HG03159 (cell line): ENCODE measurements around the gene AOPEP.

Source experiments
- ATAC-seq: cut with Tn5 transposase; IDR thresholded peaks from one replicate; pipeline ENCODE4 v1.9.1; 2021; ENCODE audit warnings: mild to moderate bottlenecking, moderate library complexity; ENCODE audit not compliant: unreplicated experiment

AOPEP gene

DNA sequence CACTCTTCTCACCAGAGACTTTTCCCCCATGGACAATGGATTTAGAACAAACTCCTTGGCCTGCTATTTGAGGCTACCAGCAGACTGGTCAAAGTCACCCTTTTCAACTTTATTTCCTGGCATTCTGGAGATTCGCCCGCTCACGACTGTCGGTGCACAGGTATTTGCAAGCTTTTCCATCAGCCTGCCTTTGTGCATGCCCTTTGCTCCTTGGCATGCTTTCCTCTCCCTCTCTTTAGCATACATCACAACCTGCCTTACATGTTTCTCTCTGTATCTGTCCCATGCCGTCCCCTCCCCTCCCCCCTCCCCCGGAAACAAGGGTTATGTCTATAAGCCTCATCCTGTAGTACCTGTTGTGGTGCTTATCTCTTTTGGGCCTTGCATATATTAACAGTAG is 257.1 kb downstream of the AOPEP start:
- no peak for ATAC-seq

DNA sequence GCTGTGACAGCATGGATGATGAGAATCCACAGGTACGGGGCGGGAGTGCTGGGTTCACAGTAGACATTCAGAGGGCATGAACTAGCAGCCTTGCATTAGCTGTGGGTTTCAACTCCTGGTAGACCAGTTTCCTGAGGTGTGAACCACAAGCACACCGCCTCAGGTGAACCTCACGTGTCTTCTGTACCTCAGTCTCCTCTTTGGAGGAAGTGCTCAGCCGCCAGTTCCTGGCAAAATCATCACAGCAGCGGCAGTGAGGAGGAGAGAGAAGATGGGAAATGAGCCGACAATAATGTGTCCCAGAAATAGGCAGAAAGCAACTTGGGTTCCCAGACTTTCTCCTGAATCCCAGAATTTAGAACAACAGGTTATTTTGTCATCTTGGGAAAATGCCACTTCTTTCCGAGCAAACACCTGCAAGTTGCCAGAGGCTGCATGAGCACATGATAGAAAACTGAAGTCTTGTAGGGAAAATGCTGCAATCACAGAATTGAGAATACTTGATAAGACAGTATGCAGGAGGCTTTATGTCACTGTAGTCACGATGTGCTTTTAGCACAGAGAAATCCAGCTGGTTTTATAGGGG is 258.5 kb downstream of the AOPEP start:
- no peak for ATAC-seq

DNA sequence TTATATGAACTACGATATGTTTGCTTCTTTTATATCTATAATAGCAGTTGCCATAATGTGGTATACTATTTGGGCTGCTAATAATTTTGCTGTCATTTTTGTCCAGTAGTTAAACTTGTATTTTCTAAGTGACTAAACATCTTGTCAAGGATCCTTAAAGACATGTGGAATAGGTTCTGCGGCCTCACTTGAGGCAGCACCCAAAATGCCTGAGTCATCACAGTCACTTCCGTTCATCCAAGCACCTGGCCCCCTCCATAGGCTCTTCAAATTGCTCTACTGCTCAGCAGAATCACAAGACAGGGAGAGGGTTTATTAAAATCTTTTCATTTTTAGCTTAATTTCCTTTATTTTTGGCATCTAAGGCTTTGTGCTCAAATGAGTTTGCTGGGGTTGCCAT is 259.1 kb downstream of the AOPEP start:
- no peak for ATAC-seq

DNA sequence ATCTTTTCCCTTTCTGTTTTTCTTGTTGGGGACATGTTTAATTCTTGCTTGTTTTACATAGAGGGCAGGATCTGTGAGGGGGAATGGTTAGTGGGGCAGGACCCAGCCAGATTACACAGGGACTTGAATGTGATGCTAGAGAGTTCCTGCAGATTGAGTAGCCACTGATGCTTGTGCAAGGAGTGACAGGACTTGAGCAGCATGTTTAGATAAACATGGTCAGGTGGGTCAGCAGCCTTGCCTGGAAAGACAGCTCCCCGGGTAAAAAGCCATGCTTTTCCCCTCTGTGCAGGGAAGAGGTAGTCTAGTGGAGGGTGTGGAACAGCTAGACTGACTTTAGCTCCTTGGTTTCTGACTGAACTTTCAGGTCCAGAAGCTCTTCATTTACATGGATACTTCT is 261.2 kb downstream of the AOPEP start:
- no peak for ATAC-seq

DNA sequence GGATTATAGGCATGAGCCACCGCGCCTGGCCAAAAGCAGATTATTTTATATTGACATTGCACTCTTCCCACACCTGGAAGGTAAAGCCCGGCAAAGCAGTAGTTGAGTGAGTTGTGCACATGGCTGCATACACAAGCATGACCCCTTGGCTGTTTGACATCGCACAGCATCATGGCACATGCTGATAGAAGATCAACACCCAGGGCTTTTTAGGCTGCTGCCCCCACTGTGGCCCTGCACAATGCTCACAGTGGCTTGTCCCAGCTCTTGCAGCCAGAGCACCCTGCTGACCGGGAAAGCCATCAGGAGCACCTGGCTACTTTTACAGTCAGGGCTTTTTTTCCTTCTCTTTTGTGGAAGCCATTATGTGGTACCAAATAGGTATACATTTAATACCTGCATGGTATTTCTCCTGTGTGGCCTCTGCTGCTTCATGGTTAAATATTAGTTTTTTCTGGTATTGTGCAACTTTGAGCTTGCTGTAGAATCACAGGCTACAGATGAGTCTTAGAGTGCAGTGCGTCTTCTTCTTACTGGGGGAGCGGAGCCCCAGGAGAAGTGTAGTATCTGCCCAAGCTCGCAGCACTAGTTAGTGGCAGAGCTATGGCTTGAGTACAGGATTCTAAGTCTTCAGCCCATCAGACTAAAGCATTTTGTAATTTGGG is 264.5 kb downstream of the AOPEP start:
- no peak for ATAC-seq

DNA sequence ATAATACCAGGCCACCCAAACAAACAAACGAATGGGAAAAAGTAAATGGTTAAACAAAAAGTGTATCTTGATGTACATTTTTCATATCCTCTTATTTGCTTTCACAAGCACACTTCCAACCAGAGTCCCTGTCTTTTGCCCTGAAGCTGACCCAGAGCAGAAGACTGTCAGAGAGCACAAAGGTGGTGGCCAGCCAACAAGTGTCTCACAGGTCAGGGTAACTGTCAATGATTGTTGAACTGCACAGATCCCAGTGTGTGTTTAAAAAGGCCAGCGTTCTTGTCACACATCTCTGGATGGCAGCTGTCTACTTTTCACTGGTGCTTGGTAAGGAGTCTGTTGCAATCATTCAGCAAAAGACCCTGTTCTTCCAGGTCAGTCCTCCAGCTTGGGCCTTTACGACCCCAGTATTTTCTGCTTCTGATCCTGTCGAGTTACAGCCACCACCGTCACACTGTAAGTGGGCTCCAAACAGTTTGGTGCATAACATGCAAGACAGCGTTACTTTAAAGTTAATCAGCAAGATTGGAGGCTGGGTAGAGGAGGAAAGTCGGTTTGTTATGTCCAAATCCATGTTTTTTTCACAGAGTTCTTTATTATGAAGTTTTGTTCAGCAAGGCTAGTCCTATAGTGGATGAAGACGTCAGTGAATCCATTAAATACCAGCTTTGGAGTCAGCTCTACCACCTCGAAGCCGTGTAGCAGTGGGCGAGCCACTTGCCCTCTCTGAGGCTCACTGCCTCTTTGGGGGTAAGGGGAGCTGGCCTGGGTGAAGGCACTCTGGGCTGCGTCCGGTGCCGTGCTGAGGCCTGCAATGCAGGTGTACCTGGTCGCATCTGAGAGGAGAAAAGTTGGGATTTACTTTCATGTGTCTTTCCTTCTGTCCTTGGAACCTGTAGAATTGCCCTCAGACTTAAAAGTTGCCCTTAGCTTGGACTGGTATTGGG is 265.7 kb downstream of the AOPEP start:
- ATAC-seq, result no peak

DNA sequence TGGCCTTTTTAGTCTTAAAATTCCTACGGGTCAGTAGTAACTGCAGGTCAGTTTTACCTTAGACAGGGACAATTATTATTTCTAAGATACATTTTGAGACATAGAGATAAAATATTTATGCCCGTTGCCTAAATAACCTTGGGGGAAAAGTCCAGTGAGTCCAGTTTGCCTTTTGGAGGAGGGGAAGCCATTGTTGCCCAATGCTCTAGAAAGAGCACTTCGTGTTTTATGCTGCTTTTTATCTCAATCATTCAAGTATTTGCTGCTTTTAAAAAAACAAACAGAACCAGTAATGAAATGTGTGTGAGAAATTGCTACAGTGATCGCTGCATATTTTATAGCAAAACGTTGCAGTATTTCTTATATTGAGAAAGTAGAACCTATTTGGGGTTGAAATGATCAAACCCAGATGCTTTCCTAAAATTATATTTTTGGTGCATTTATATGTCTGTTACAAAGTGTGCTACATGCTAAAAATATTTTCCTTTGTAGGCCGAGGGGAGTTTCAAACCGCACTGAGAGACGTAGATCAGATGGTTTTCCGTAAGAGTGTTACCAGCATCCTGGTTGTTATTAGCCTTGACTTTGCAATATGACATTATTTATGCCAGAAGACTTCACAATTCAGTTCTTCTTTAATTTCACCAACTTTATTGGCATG is 266.8 kb downstream of the AOPEP start:
- ATAC-seq, result no peak

DNA sequence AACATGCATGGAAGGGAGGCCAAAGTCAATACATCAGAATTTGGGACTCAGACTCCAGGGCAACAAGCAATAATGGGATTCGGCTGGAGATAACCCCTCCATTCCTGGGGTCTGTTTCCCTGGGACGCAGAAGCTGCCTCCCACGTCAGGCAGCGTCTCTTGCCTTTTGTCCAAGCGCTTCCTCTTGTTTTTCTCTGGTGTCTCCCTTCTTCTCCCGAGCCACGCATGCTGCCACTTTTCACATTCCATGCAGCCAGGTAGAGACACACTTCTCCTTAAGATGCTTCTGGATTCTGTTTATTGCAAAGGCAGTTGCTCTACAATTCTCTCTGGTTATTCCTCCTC is 267.3 kb downstream of the AOPEP start:
- ATAC-seq, result no peak

DNA sequence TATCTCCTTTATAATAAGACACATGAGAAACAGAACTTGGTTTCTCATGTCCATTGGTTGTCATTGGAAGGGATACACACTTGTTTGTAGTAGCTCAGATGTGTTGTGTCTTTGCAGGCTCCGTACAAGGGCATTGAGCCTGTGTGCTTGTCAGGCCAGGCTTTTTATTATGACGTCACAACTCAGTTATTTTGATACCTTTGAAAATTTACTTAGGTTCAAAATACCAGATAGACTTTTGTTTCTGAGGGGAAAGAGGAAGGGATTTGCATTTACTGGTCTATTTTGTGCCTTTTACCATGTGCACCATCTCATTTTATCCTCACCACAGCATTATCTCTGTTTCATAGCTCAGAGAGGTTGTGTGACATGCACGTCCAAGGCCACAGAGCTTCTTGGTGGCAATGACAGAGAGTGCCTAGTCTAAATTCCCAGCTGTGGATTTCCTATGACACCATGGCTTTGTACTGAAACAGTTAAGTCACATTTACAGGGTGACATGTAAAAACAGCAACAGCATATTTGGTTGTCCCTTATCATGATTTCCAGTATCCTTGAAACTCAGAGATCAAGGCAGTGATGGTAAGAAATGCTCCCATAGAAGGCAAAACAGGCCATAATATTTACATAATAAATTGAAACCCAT is 268.7 kb downstream of the AOPEP start:
- no peak for ATAC-seq

DNA sequence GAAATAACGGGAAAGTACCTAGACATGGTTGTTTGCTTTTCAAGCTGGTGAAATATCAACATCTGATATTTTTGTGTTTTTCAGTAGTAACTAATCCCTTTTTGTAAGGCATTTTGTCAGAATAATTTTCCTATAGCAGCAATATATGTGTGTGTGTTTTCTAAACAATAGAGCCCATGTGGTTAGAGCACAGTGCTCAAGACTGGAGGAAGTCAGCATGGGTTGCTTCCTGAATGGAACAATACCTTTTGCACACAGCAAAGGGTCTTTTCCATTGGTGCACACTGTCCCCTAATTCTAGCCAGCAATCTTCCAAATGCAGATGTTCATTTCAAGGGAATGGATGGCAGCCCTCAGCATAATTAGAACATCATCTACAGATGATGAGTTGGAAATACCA is 270.1 kb downstream of the AOPEP start:
- ATAC-seq, result no peak

DNA sequence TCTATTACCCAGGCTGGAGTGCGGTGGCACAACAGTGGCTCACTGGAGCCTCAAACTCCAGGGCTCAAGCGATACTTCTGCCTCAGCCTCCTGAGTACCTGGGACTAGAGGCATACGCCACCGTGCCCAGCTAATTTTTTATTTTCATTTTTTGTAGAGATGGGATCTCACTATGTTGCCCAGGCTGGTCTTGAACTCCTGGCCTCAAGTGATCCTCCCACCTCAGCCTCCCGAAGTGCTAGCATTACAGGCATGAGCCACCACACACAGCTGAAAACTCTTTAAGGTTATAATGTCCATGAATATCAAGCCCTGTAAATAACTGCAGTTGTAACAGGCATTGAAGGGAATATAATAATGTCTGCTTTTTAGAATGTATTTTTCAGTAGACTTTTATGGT is 271.2 kb downstream of the AOPEP start:
- ATAC-seq, result no peak

DNA sequence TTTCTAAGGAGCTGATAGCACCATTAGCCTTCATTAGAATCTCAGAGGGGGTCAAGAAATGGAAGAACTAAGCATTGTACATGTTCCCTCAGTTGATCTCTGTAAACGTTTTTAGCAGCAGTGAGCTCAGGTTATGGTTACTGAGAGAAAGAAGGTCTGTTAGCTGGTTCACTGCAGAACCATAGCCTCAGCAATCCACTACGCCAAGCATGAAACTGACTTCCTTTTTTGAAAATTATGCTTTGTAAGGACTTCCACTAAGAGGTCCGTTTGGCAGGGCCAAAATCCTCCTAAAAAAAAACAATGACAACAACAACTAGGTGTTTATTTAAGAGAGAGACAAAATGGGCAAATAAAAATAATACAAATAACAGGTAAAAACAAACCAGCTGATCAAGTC is 273.3 kb downstream of the AOPEP start:
- ATAC-seq, result no peak

DNA sequence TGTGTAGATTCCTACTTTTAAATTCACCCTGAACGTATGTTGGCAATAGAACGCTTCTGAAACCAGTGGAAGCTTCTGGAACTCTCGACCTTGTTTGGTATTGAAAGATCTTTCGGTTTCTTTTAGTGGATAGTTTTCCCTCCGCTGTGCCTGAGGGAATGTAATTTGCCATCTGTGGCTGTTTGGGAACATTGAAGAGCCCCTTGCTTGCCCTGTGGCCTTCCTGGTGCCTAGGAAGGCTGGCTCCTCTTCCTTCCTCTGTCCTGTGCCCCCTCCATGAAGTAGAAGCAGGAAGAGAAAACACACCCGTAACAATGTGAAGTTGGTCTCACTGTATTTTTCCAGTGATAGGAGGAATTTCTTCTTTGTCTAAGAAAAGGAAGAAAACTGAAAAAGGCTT is 274.3 kb downstream of the AOPEP start:
- no peak for ATAC-seq

DNA sequence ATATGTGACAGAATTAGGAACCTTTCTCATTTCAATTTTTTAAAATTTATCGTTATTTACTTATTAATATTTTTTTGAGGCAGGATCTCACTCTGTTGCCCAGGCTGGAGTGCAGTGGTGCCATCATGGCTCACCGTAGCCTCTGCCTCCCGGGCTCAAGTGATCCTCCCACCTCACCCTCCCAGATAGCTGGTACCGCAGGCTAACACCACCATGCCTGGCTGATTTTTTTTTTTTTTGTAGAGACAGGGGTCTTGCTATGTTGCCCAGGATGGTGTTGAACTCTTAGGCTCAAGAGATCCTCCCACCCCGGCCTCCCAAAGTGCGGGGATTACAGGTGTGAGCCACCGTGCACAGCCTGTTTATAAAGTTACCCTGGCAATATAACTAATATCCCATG is 275.2 kb downstream of the AOPEP start:
- ATAC-seq, result no peak

DNA sequence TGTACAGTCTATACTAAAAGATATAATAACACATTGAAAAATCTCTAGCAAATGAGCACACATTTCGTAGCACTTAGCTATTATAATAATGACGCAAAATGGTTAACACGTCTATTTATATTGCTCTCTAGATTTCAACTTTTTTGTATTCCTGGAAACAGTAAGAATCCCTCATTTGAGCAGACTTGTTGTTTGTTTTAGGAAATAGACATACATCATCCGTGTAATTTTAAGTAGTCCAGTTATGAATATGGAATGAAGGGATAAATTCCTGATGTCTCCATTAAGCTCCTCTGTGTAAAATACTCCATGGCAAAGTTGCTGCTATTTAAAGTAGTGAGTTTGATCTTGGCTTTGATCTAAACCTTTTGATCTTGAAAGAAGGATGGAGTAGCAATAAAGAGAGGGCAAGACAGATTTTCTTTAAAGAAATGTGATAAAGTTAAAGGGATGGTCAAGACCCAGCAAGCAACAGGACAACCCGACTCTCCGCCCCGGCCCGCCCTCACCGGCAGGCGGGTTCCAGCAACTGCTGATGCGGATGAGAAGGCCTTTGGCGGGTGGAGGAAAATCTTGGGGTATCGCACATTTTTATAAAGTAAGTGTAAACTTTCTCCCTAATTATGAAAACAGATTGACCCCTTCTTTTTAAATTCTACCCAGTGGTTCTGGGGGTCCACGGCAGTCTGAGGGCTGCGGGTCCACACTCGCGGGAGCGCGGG is 277.4 kb downstream of the AOPEP start:
- ATAC-seq, result peak; percentile 36

DNA sequence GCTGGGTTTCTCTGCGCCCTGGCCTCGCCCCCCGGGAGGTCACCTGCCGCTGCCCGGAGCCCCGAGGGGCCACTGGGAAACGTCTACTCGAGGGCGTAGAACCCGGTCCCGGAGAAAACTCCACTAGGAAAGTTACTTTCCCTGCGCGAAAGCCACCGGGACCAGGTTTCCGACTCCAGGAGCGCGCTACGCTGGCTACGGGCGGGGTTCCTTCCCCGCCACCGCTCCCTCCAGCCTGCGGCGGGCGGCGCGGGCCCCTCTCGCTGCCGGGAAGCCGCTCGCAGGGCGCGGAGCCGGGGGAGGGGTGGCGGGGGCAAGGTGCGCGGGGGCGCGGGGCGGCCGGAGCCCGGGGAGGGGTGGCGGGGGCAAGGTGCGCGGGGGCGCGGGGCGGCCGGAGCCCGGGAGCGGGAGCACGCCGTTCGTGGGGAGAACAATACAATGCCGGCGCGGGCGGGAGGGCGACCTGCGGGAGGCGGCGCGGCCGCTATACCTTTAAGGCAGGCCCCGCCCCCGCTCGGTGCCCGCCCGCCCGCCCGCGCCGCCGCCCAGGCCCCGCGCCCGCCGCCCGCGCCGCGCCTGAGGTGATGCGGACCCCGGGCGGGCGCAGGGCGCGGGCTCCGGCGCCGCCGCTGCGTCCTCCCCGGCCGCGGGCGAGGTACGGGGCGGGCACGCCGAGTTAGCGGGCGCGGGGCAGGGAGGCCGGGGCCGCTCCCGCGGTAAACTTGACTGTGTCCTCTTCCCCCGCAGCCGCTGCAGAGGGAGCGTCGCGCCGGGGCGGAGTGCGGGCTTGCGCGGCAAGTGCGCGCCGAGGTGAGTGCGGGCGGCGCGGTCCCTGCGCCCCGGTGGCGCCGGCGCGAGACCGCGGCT is 278.1 kb downstream of the AOPEP start:
- peak; percentile 57 for ATAC-seq

DNA sequence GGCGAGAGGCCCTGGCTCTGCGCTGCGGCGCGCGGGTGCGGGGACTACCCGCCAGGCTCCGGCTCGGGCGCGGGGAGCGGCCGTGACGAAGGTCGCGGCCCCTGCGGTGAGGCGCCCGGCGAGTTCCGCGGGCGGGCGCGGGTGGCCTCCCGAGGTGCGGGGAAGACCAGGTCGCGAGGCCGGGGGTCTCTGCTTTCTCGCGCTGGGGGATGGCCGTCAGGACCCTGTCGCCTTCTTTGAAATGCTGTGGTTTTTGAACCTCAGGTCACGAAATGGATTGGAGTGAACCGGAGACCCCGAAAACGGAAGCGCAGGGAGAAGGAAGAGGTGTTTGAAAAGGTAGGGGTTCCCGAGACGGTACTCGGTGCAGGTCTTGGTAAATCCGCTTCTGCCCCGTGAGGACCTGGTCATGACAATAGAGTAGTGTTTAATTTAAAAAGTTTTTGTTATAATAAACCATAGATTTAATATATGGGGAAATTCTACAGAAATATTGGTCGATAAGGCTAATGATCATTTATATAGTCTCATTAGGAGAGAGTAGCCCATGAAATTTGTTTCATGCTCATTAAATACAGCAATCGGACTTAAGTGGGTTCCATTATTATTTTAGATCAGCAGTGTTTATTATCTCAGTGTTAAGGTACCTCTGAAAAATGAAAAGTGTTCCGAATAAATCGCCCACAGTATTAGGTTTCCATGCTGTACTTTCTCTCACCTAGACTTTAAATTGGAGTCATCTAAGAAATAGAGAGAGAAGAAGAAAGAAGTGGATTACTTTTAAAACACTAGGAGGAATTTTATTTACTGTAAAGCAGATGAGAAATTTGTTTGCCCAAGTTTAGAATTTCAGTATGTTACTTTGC is 279.0 kb downstream of the AOPEP start:
- ATAC-seq, result peak; percentile 21

DNA sequence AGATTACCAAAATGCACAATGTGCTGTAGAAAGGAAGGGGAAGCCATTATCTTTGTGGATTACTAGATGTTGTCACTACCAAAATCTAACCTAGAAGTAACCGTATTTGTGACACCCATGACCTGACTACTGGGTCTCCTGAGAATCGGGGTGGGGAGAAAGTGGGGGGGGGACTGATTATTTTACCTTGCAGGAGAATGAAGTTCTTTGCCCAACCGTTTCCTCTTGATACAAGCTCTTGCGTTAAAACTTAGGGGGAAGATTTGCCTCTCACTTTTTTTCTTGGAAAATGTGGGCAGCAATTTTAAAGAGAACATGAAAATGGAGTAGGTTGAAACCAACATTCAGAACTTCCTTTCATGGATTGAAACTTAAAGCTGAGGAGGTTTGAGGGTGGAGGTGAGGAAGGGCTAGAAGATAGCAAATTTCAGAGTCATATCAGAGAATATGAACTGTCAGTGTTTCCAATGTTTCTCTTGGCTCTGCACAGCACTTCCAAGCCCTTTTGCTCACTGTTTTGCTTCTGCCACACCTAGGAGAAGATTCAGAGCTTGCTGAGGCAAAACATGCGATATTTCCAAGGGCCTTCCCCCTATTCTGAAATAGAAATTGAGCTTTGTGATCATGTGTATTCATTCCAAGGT is 280.8 kb downstream of the AOPEP start:
- no peak for ATAC-seq
